NB4 (cell line): ENCODE measurements around the gene LDLRAD3.

ENCODE experiments used
- CTCF ChIP-seq: IDR thresholded peaks from one replicate; pipeline ENCODE4 v1.5.1; 2012; ENCODE audit warnings: low read depth, low read length
- MYC ChIP-seq: IDR thresholded peaks from 2 replicates; pipeline ENCODE4 v1.6.1; 2011; ENCODE audit warnings: low read depth, low read length

- TF ChIP-seq CTCF (no peak), MYC (no peak)
Measured at GRCh38 chr11:36123336-36124101, 179.7 kb downstream of the LDLRAD3 start.
